H9 (cell line): ENCODE results near the gene OSBPL10. TPM values are rescaled to one million over a fixed set of nuclear protein-coding genes. Genes with fewer than 3 reads are reported as not detected.

Source experiments
- DNase-seq: peaks from one replicate; pipeline ENCODE4 v3.0.0-alpha.2; 2017
- H2AFZ ChIP-seq: one replicate; pipeline ENCODE4 v1.6.1; 2013; ENCODE audit warnings: mild to moderate bottlenecking, low read length, control low read depth, moderate library complexity
- H2AK5ac ChIP-seq: 2 replicates; pipeline ENCODE4 v1.6.1; 2013; ENCODE audit warnings: low read length, control low read depth, mixed read lengths; ENCODE audit not compliant: insufficient read length
- H2BK120ac ChIP-seq: one replicate; pipeline ENCODE4 v1.6.1; 2013; ENCODE audit warnings: low read depth, mild to moderate bottlenecking, low read length, control low read depth, inconsistent platforms; ENCODE audit not compliant: poor library complexity, severe bottlenecking
- H2BK12ac ChIP-seq: 2 replicates; pipeline ENCODE4 v1.6.1; 2013; ENCODE audit warnings: low read length, control low read depth, mixed read lengths, low read depth; ENCODE audit not compliant: insufficient read length
- H2BK15ac ChIP-seq: 2 replicates; pipeline ENCODE4 v1.6.1; 2013; ENCODE audit warnings: low read depth, low read length, control low read depth
- H2BK20ac ChIP-seq: one replicate; pipeline ENCODE4 v1.6.1; 2013; ENCODE audit warnings: low read depth, mild to moderate bottlenecking, low read length, control low read depth, inconsistent platforms; ENCODE audit not compliant: poor library complexity, severe bottlenecking
- H2BK5ac ChIP-seq: 2 replicates; pipeline ENCODE4 v1.6.1; 2013; ENCODE audit warnings: low read length, control low read depth, mixed read lengths; ENCODE audit not compliant: insufficient read length
- H3K14ac ChIP-seq: 2 replicates; pipeline ENCODE4 v1.6.1; 2013; ENCODE audit warnings: low read length, control low read depth; ENCODE audit not compliant: insufficient read depth
- H3K18ac ChIP-seq: 2 replicates; pipeline ENCODE4 v1.6.1; 2013; ENCODE audit warnings: low read depth, mild to moderate bottlenecking, mixed read lengths, low read length, control low read depth; ENCODE audit not compliant: insufficient read length
- H3K23ac ChIP-seq: 2 replicates; pipeline ENCODE4 v1.6.1; 2013; ENCODE audit warnings: low read length, control low read depth, mixed read lengths, low read depth; ENCODE audit not compliant: insufficient read length
- H3K23me2 ChIP-seq: 2 replicates; pipeline ENCODE4 v1.6.1; 2013; ENCODE audit warnings: low read depth, mild to moderate bottlenecking, mixed read lengths, low read length, control low read depth; ENCODE audit not compliant: insufficient read length, poor library complexity, severe bottlenecking
- H3K27ac ChIP-seq: 2 replicates; pipeline ENCODE4 v1.5.1; 2013; ENCODE audit warnings: low read length, control low read depth, mixed read lengths, low read depth; ENCODE audit not compliant: insufficient read length
- H3K27me3 ChIP-seq: 2 replicates; pipeline ENCODE4 v1.6.1; 2013; ENCODE audit warnings: low read length, control low read depth, inconsistent platforms; ENCODE audit not compliant: insufficient read depth
- H3K4ac ChIP-seq: 2 replicates; pipeline ENCODE4 v1.6.1; 2013; ENCODE audit warnings: low read depth, mild to moderate bottlenecking, control low read depth, inconsistent platforms, low read length, moderate library complexity
- H3K4me1 ChIP-seq: 2 replicates; pipeline ENCODE4 v1.6.1; 2013; ENCODE audit warnings: low read length, control low read depth, inconsistent platforms; ENCODE audit not compliant: insufficient read depth
- H3K4me2 ChIP-seq: 2 replicates; pipeline ENCODE4 v1.6.1; 2013; ENCODE audit warnings: low read length, control low read depth, mixed read lengths; ENCODE audit not compliant: insufficient read length, insufficient read depth
- H3K56ac ChIP-seq: 2 replicates; pipeline ENCODE4 v1.6.1; 2013; ENCODE audit warnings: low read depth, mild to moderate bottlenecking, mixed read lengths, low read length, control low read depth; ENCODE audit not compliant: insufficient read length
- H3K79me1 ChIP-seq: 2 replicates; pipeline ENCODE4 v1.6.1; 2013; ENCODE audit warnings: low read depth, mild to moderate bottlenecking, moderate library complexity, low read length, control low read depth, inconsistent platforms; ENCODE audit not compliant: insufficient read depth, poor library complexity, severe bottlenecking
- H3K79me2 ChIP-seq: 2 replicates; pipeline ENCODE4 v1.6.1; 2013; ENCODE audit warnings: low read length, control low read depth, inconsistent platforms; ENCODE audit not compliant: insufficient read depth
- H3K9ac ChIP-seq: 2 replicates; pipeline ENCODE4 v1.6.1; 2013; ENCODE audit warnings: low read length, control low read depth, mixed read lengths; ENCODE audit not compliant: insufficient read length; ENCODE audit errors: extremely low read depth
- H3K9me3 ChIP-seq: one replicate; pipeline ENCODE4 v1.6.1; 2013; ENCODE audit warnings: low read depth, low read length, inconsistent platforms; ENCODE audit not compliant: control insufficient read depth
- H3T11ph ChIP-seq: one replicate; pipeline ENCODE4 v1.6.1; 2013; ENCODE audit warnings: mild to moderate bottlenecking, low read length, control low read depth, inconsistent platforms
- H4K20me1 ChIP-seq: one replicate; pipeline ENCODE4 v1.6.1; 2013; ENCODE audit not compliant: control insufficient read depth, insufficient read length, insufficient read depth
- H4K5ac ChIP-seq: 2 replicates; pipeline ENCODE4 v1.6.1; 2013; ENCODE audit warnings: low read depth, mild to moderate bottlenecking, mixed read lengths, low read length, control low read depth; ENCODE audit not compliant: insufficient read length
- H4K8ac ChIP-seq: replicated peaks from 2 replicates; pipeline ENCODE4 v1.6.1; 2013; ENCODE audit warnings: low read length, control low read depth, mixed read lengths, low read depth; ENCODE audit not compliant: insufficient read length
- H4K91ac ChIP-seq: 2 replicates; pipeline ENCODE4 v1.6.1; 2013; ENCODE audit warnings: low read depth, mild to moderate bottlenecking, moderate library complexity, mixed read lengths, low read length, control low read depth; ENCODE audit not compliant: insufficient read length
- H3K27ac Mint-ChIP-seq, 3 experiments: 2 replicates in 2 of 3; 3 replicates in 1 of 3; pipeline ENCODE4 v1.8.0; 2020 to 2021; ENCODE audit warnings: mixed read lengths in 3 of 3, mild to moderate bottlenecking in 1 of 3, moderate library complexity in 1 of 3
- H3K27me3 Mint-ChIP-seq: 2 replicates; pipeline ENCODE4 v1.8.0; 2021; ENCODE audit warnings: low read depth, mild to moderate bottlenecking, moderate library complexity, mixed read lengths
- H3K36me3 Mint-ChIP-seq, 3 experiments: 2 replicates in 2 of 3; 3 replicates in 1 of 3; pipeline ENCODE4 v1.8.0; 2020 to 2021; ENCODE audit warnings: low read depth in 3 of 3, mixed read lengths in 3 of 3; ENCODE audit not compliant: insufficient read depth in 1 of 3
- H3K4me1 Mint-ChIP-seq, 2 experiments: 2 replicates each; pipeline ENCODE4 v1.8.0; 2020; ENCODE audit warnings: mixed read lengths in 2 of 2
- H3K4me3 Mint-ChIP-seq, 2 experiments: 2 replicates in 1 of 2; 3 replicates in 1 of 2; pipeline ENCODE4 v1.8.0; 2020 to 2021; ENCODE audit warnings: mild to moderate bottlenecking in 2 of 2, mixed read lengths in 2 of 2, moderate library complexity in 1 of 2
- H3K9me3 Mint-ChIP-seq, 2 experiments: 2 replicates in 1 of 2; 3 replicates in 1 of 2; pipeline ENCODE4 v1.8.0; 2020; ENCODE audit warnings: mild to moderate bottlenecking in 2 of 2, mixed read lengths in 2 of 2, moderate library complexity in 1 of 2
- WGBS: extraction: QIAGEN DNeasy Blood & Tissue Kit; methylation state at CpG from one replicate; pipeline ENCODE4 v1.1.7; 2013; ENCODE audit warnings: missing lambda C conversion rate, low lambda C conversion rate, mixed read lengths; ENCODE audit not compliant: insufficient read length; ENCODE audit errors: extremely low coverage; 5-methylcytosine and 5-hydroxymethylcytosine counted together
- total RNA-seq: library from RNA; stranded (reverse); gene quantifications from 2 replicates; pipeline ENCODE4 v1.2.1, GENCODE V29; 2021
- TF ChIP-seq, protein P1 (sequence below): fragments of 200-600 bp; sonication (generic); conservative IDR thresholded peaks from 3 replicates; pipeline ENCODE4 v1.8.0; 2021; ENCODE audit warnings: antibody characterized with exemption, mild to moderate bottlenecking

Gene OSBPL10
- total RNA-seq, 1 experiment from 2014 or later, result 42.7 TPM

DNA sequence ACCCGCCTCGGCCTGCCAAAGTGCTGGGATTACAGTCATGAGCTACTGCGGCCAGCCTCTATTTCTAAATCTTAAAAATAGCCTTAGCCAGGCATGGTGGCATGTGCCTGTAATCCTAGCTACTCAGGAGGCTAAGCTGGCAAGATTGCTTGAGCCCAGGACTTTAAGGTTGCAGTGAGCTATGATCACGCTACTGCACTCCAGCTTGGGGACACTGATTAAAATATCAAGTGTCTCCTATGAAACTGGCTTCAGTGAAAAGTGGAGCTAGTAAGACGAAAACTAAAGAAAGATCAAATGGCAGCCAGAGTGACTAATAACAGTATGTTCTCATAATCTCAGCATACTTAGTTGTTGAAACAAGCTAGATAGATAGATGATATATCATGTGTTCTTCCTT is 335.8 kb downstream of the OSBPL10 start:
- H4K8ac ChIP-seq, result no peak overlapping the region
- WGBS, result no CpG with 5 or more reads among the region's 5 CpGs
- H3K4me1 Mint-ChIP-seq, result no peaks in the 10 kb centered on the region
- H3K27ac Mint-ChIP-seq, result no peak overlapping the region
- H4K20me1 ChIP-seq, result no peaks in the 10 kb centered on the region
- no peak overlapping the region for H2BK120ac ChIP-seq
- no peak overlapping the region for H3K9ac ChIP-seq
- no peak overlapping the region for H4K91ac ChIP-seq
- no peak overlapping the region for H2BK5ac ChIP-seq
- H3K4ac ChIP-seq, result no peak overlapping the region
- no peaks in the 10 kb centered on the region for H3K9me3 ChIP-seq
- no peaks in the 10 kb centered on the region for H3K27me3 ChIP-seq
- no peaks in the 10 kb centered on the region for H3K79me2 ChIP-seq
- no peaks in the 10 kb centered on the region for H3K79me1 ChIP-seq
- DNase-seq, result no peak
- H3K23ac ChIP-seq, result no peak overlapping the region
- H3T11ph ChIP-seq, result no peak overlapping the region
- no peaks in the 10 kb centered on the region for H3K23me2 ChIP-seq
- H3K4me1 ChIP-seq, result no peaks in the 10 kb centered on the region
- no peak overlapping the region for H3K14ac ChIP-seq
- TF ChIP-seq, protein P1, sequence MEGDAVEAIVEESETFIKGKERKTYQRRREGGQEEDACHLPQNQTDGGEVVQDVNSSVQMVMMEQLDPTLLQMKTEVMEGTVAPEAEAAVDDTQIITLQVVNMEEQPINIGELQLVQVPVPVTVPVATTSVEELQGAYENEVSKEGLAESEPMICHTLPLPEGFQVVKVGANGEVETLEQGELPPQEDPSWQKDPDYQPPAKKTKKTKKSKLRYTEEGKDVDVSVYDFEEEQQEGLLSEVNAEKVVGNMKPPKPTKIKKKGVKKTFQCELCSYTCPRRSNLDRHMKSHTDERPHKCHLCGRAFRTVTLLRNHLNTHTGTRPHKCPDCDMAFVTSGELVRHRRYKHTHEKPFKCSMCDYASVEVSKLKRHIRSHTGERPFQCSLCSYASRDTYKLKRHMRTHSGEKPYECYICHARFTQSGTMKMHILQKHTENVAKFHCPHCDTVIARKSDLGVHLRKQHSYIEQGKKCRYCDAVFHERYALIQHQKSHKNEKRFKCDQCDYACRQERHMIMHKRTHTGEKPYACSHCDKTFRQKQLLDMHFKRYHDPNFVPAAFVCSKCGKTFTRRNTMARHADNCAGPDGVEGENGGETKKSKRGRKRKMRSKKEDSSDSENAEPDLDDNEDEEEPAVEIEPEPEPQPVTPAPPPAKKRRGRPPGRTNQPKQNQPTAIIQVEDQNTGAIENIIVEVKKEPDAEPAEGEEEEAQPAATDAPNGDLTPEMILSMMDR, result no peak
- peaks cover 34 to 38% (median 37%) of the 10 kb centered on the region in 3 experiments for H3K36me3 Mint-ChIP-seq
- no peak overlapping the region for H2AFZ ChIP-seq
- H3K27ac ChIP-seq, result no peak overlapping the region
- H3K4me3 Mint-ChIP-seq, result no peak overlapping the region
- no peak overlapping the region for H3K4me2 ChIP-seq
- no peak overlapping the region for H2BK20ac ChIP-seq
- no peak overlapping the region for H2BK12ac ChIP-seq
- no peak overlapping the region for H2BK15ac ChIP-seq
- no peak overlapping the region for H4K5ac ChIP-seq
- H3K27me3 Mint-ChIP-seq, result no peaks in the 10 kb centered on the region; the same call in 1 of the 2 replicates
- H3K18ac ChIP-seq, result no peak overlapping the region
- peaks cover 29 to 31% of the 10 kb centered on the region in 2 experiments for H3K9me3 Mint-ChIP-seq
- no peak overlapping the region for H3K56ac ChIP-seq
- H2AK5ac ChIP-seq, result no peak overlapping the region
